Stimulated activated CD4-positive, alpha-beta T cell treated with anti-CD3 and anti-CD28 coated beads, Interleukin-12 subunit alpha, Interleukin-12 subunit beta, amount 100 ng/mL, for 4 hours (primary cell): ENCODE results near the gene SLC25A28.

Experiments used
- DNase-seq: peaks from one replicate; pipeline ENCODE4 v3.0.0-alpha.2; 2020

SLC25A28 gene, protein sequence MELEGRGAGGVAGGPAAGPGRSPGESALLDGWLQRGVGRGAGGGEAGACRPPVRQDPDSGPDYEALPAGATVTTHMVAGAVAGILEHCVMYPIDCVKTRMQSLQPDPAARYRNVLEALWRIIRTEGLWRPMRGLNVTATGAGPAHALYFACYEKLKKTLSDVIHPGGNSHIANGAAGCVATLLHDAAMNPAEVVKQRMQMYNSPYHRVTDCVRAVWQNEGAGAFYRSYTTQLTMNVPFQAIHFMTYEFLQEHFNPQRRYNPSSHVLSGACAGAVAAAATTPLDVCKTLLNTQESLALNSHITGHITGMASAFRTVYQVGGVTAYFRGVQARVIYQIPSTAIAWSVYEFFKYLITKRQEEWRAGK

GRCh38 chr10:99619851-99620710, at the start of gene SLC25A28:
SLC25A28 (minus strand) TSS chr10:99620439; CDS start chr10:99620335, 104 bp downstream.
- peak; percentile 85 for DNase-seq

DNA sequence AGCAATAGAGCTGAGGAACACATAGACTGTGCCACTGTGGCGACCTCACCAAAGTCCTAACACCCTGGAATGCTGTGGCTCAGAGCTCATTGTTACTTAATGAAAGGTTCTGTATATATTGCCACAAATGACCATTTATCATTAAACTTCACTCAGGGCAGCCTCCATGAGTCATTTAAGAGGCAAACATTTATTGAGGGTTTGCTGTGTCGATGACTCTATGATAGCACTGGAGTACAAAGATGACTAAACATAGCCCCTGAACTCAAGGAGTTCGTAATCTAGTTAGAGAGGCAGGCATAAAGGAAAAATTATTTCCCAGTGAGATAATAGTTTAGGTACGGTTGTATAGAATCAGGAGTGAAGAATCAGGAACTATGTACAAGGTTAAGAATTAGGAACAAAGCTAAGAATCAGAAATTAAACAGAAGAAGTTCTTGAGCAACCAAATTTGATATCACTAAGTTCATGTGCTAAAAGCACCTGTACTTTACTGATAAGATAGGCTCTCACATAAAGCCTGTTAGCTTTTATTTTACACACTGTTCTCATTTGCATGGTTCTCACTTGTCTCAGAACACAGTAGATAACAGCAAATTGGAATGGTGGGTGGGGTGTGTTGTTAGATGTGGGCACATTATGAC, 47.0 kb upstream of the SLC25A28 start:
- DNase-seq: no peak

- no peak for DNase-seq
Observed at GRCh38 chr10:99665304-99665703, 45.1 kb upstream of the SLC25A28 start.

DNA sequence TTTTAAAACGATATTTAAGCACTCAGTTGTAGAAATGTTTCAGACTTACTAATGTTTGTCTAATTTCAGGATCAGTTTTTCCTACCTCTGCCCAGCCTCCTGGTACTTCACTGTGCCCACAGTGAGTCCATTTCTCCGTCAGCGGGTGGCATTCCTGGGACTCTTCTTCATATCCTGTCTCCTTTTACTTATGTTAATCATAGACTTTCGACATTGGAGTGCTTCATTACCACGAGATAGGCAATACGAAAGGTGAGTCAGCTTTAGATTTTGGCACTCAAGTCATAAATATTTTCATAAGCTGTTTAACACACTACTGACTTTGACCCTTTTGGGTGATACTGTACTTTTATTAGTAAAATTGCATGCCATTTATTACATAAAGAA, 41.1 kb upstream of the SLC25A28 start:
- DNase-seq: no peak

- no peak for DNase-seq
Observed at GRCh38 chr10:99660662-99661376, 40.6 kb upstream of the SLC25A28 start.

- DNase-seq: no peak
Observed at GRCh38 chr10:99659868-99660366, 39.7 kb upstream of the SLC25A28 start.

- DNase-seq: peak; percentile 88
Observed at GRCh38 chr10:99659031-99659867, 39.0 kb upstream of the SLC25A28 start, which contains the start of gene ENTPD7. ENTPD7 (plus strand) TSS chr10:99659509; CDS start chr10:99659957, 448 bp downstream.

- DNase-seq: peak; percentile 63
Observed at GRCh38 chr10:99658622-99659030, 38.4 kb upstream of the SLC25A28 start.

- no peak for DNase-seq
Observed at GRCh38 chr10:99656199-99657064, 36.2 kb upstream of the SLC25A28 start.

DNA sequence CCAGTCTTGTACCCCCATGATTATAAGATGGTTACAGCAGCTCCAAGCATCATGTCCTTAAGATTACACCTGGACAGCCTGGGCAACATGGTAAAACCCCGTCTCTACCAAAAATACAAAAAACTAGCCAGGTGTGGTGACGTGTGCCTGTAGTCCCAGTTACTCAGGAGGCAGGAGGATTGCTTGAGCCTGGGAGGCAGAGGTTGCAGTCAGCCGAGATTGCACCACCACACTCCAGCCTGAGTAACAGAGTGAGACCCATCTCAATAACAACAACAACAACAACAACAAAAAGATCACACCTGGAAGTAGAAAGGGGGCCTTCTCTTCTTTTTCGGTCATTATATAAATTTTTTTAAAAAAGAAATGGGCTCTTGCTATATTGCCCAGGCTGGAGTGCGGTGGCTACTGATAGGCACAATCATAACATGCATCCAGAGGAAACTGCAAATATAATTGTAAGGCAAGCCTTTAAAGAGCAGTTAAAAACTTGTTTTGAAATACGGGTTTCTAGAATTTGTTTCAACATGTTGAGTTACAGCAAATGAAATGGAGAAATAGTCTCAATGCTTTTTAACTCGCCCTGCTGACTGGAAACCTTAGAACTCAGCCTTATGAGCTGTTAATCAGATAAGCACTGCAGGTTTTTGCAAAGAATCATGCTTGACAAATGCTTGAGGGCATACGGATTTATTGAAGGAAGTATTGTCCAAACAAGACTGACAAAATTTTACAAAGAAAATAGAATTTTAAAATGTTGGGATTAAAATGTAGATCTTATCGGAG, 34.3 kb upstream of the SLC25A28 start:
- no peak for DNase-seq

DNA sequence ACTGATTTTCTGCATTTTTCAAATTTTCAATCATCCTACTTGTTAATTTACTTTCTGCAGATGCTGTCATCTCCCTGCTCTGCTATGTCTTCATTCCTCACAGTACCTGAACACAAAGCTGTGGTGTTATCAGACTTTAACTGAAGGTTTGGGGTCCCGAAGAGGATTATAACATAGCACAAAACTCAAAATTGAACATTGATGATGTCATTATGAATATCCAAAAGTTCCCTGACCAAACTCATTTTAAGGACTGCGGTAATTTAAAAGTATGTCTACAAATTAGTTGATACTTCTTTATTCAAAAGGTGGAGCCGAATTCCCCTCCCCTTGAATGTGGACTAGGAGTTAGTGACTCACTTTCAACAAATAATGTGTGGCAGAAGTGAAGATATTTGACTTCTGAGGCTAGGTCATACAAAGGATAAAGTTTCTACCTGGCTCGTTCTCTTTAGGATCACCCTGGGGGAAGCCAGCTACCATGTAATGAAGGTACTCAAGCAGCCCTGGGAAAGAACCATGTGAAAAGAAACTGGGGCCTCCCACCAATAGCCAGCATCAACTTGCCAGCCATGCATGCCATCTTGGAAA, 32.7 kb upstream of the SLC25A28 start:
- no peak for DNase-seq

DNA sequence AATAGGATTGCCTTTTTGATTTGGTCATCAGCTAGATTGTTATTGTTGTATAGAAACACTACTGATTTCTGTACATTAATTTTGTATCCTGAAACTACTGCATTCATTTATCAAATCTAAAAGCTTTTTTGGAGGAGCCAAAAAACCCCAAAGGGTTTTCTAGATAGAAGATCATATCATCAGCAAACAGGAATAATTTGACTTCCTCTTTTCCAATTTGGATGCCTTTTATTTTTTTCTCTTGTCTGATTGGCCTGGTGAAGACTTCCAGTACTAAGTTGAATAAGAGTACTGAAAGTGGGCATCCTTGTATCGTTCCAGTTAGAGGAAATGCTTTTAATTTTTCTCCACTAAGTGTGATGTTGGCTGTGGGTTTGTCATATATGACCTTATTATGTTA, 28.5 kb upstream of the SLC25A28 start:
- no peak for DNase-seq

DNA sequence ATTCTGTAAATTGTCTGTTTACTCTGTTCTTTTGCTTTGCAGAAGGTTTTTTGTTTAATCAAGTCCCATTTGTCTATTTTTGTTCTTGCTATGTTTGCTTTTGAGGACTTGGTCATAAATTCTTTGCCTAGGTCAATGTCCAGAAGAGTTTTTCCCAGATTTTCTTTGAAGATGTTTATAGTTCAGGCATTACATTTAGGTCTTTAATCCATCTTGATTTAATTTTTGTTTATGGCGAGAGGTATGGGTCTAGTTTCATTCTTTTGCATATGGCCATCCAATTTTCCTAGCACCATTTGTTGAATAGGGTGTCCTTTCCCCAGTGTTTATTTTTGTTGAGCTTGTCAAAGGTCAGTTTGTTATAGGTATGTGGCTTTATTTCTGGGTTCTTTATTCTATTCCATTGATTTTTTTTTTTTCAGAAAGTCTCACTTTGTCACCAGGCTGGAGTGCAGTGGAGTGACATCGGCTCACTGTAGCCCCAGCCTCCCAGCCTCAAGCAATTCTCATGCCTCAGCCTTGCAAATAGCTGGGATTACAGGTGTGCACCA, 27.4 kb upstream of the SLC25A28 start:
- no peak for DNase-seq

DNA sequence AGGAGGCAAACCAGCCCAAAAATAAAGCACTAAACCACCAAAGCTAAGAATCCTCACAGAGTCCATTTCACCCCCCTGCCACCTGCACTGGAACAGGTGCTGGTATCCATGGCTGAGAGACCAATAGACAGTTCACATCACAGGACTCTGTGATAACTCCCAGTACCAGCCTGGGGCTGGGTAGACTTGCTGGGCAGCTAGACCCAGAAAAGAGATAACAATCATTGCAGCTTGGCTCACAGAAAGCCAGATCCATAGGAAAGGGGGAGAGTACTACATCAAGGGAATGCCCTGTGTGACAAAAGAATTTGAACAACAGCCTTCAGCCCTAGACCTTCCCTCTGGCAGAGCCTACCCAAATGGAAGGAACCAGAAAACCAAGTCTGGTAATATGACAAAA, 13.6 kb upstream of the SLC25A28 start:
- DNase-seq: no peak

- no peak for DNase-seq
Observed at GRCh38 chr10:99631496-99631895, 11.3 kb upstream of the SLC25A28 start.

GRCh38 chr10:99630991-99631390, 10.8 kb upstream of the SLC25A28 start:
- DNase-seq: no peak

GRCh38 chr10:99630433-99630832, 10.2 kb upstream of the SLC25A28 start:
- DNase-seq: no peak

DNA sequence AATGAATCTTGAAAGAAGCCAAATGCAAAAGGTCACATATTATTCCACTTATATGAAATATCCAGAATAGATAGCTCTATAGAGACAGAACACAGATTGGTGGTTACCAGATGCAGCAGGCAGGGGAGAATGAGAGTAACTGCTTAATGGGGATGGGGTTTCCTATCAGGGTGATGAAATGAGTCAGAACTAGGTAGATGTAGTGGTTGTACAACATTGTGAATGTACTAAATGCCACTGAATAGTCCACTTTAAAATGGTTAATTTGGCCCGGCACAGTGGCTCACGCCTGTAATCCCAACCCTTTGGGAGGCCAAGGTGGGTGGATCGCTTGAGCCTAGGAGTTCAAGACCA, 9.4 kb upstream of the SLC25A28 start:
- DNase-seq: no peak
